GM23338 (cell line): ENCODE results near the gene SORBS1. TPM values are rescaled to one million over a fixed set of nuclear protein-coding genes. Genes with fewer than 3 reads are reported as not detected.

ENCODE experiments used
- ATAC-seq: fragments of 200-7000 bp; cut with Tn5 transposase; 3 replicates; pipeline ENCODE4 v1.9.1; 2020
- DNase-seq: peaks from one replicate; pipeline ENCODE4 v3.0.0-alpha.2; 2015; ENCODE audit warnings: low spot score
- H2AFZ ChIP-seq: fragments of 200-600 bp; sonication (generic); 2 replicates; pipeline ENCODE4 v1.8.0; 2016; ENCODE audit warnings: antibody characterized with exemption, mild to moderate bottlenecking, moderate library complexity
- H3F3A ChIP-seq: fragments of 200-600 bp; sonication (generic); replicated peaks from 2 replicates; pipeline ENCODE4 v1.8.0; 2017; ENCODE audit warnings: antibody characterized with exemption, mixed run types, low read depth
- H3K27ac ChIP-seq: fragments of 200-600 bp; sonication (generic); 2 replicates; pipeline ENCODE4 v1.6.1; 2016; ENCODE audit warnings: low read depth
- H3K27me3 ChIP-seq: fragments of 200-600 bp; sonication (generic); 2 replicates; pipeline ENCODE4 v1.8.0; 2016; ENCODE audit warnings: mild to moderate bottlenecking, mixed run types, moderate library complexity; ENCODE audit not compliant: insufficient read depth
- H3K36me3 ChIP-seq: fragments of 200-600 bp; sonication (generic); 2 replicates; pipeline ENCODE4 v1.8.0; 2016; ENCODE audit warnings: mild to moderate bottlenecking; ENCODE audit not compliant: insufficient read depth
- H3K4me1 ChIP-seq: fragments of 200-600 bp; sonication (generic); 2 replicates; pipeline ENCODE4 v1.8.0; 2016; ENCODE audit warnings: mild to moderate bottlenecking, moderate library complexity; ENCODE audit not compliant: insufficient read depth
- H3K4me2 ChIP-seq: fragments of 200-600 bp; sonication (generic); 2 replicates; pipeline ENCODE4 v1.7.1; 2017; ENCODE audit warnings: mixed run types
- H3K4me3 ChIP-seq: fragments of 200-600 bp; sonication (generic); 2 replicates; pipeline ENCODE4 v1.6.1; 2016; ENCODE audit warnings: mixed run types
- H3K79me2 ChIP-seq: fragments of 200-600 bp; sonication (generic); replicated peaks from 2 replicates; pipeline ENCODE4 v1.8.0; 2017; ENCODE audit warnings: mild to moderate bottlenecking; ENCODE audit not compliant: insufficient read depth
- H3K9me2 ChIP-seq: fragments of 200-600 bp; sonication (generic); 2 replicates; pipeline ENCODE4 v1.8.0; 2017; ENCODE audit not compliant: insufficient read depth
- H4K20me1 ChIP-seq: fragments of 200-600 bp; sonication (generic); replicated peaks from 2 replicates; pipeline ENCODE4 v1.8.0; 2017; ENCODE audit warnings: mild to moderate bottlenecking; ENCODE audit not compliant: insufficient read depth
- H3K27ac Mint-ChIP-seq: 2 replicates; pipeline ENCODE4 v1.8.0; 2020; ENCODE audit warnings: inconsistent platforms, mild to moderate bottlenecking, moderate library complexity, mixed read lengths
- H3K27me3 Mint-ChIP-seq: 3 replicates; pipeline ENCODE4 v1.8.0; 2022; ENCODE audit warnings: low read depth, mild to moderate bottlenecking, moderate library complexity, mixed read lengths, inconsistent platforms; ENCODE audit not compliant: insufficient read depth, poor library complexity
- H3K36me3 Mint-ChIP-seq: 3 replicates; pipeline ENCODE4 v1.8.0; 2021; ENCODE audit warnings: low read depth, mild to moderate bottlenecking, inconsistent platforms, moderate library complexity, mixed read lengths
- H3K4me1 Mint-ChIP-seq: 3 replicates; pipeline ENCODE4 v1.8.0; 2020; ENCODE audit warnings: mild to moderate bottlenecking, inconsistent platforms, mixed read lengths
- H3K4me3 Mint-ChIP-seq: 3 replicates; pipeline ENCODE4 v1.8.0; 2021; ENCODE audit warnings: moderate library complexity, mild to moderate bottlenecking, inconsistent platforms, mixed read lengths
- H3K9me3 Mint-ChIP-seq: 3 replicates; pipeline ENCODE4 v1.8.0; 2020; ENCODE audit warnings: moderate library complexity, mild to moderate bottlenecking, inconsistent platforms, mixed read lengths
- CREB1 ChIP-seq: fragments of 250-450 bp; sonication (Bioruptor Pico); IDR thresholded peaks from 2 replicates; pipeline ENCODE4 v1.5.0; 2020; ENCODE audit warnings: low read depth, mild to moderate bottlenecking, moderate library complexity
- CTCF ChIP-seq, 2 experiments: fragments of 200-600 bp in 1 of 2; sonication (generic) in 1 of 2; conservative IDR thresholded peaks; 2 replicates each; pipeline versions ENCODE4 v1.5.1 to v1.6.1; 2016 to 2017; ENCODE audit warnings: antibody characterized with exemption in 2 of 2, low read depth in 2 of 2, mild to moderate bottlenecking in 2 of 2, moderate library complexity in 1 of 2
- EZH2 ChIP-seq: fragments of 200-600 bp; sonication (generic); IDR thresholded peaks from one replicate; pipeline ENCODE4 v1.8.0; 2017; ENCODE audit warnings: antibody characterized with exemption, mild to moderate bottlenecking, low read depth; ENCODE audit not compliant: unreplicated experiment
- EZH2phosphoT487 ChIP-seq: fragments of 200-600 bp; sonication (generic); IDR thresholded peaks from one replicate; pipeline ENCODE4 v1.8.1; 2018; ENCODE audit warnings: antibody characterized with exemption; ENCODE audit not compliant: unreplicated experiment
- NANOG ChIP-seq: IDR thresholded peaks from 2 replicates; pipeline ENCODE4 v1.6.1; 2016; ENCODE audit warnings: antibody characterized with exemption, borderline replicate concordance
- REST ChIP-seq: IDR thresholded peaks from one replicate; pipeline ENCODE4 v1.6.1; 2018; ENCODE audit warnings: antibody characterized with exemption; ENCODE audit not compliant: unreplicated experiment
- STAT1 ChIP-seq: IDR thresholded peaks from one replicate; pipeline ENCODE4 v1.6.1; 2016; ENCODE audit warnings: antibody characterized with exemption; ENCODE audit not compliant: unreplicated experiment
- ZNF114 ChIP-seq: fragments of 250-450 bp; sonication (Bioruptor Pico); IDR thresholded peaks from 2 replicates; pipeline ENCODE4 v1.5.0; 2020; ENCODE audit warnings: mild to moderate bottlenecking, moderate library complexity
- ZNF331 ChIP-seq: fragments of 250-450 bp; sonication (Bioruptor Pico); IDR thresholded peaks from 2 replicates; pipeline ENCODE4 v1.5.0; 2020; ENCODE audit warnings: low read depth, mild to moderate bottlenecking, moderate library complexity
- polyA plus RNA-seq: library from polyadenylated mRNA; unstranded; fragments of >200 nt; fragmentation: Nextera tagmentation; extraction: Ambion mirVana; gene quantifications from 2 replicates; pipeline ENCODE4 v1.2.1, GENCODE V29; 2016
- total RNA-seq: library from RNA; depleted of rRNA; stranded (reverse); fragments of >200 nt; shearing (Covaris generic); gene quantifications from 2 replicates; pipeline ENCODE4 v1.2.3, GENCODE V29; 2014

The SORBS1 gene
- total and polyA plus RNA-seq, 2 experiments from 2014 or later, result 47.7 to 51.5 TPM

- Histone ChIP-seq H3K27ac (no peak overlapping the region), H3F3A (peaks cover 7% of the 10 kb centered on the region), H3K36me3 (no peaks in the 10 kb centered on the region), H2AFZ (no peak overlapping the region), H4K20me1 (no peaks in the 10 kb centered on the region), H3K27me3 (0 out of 2 replicates have a peak, but pooled peaks cover 7% of the 10 kb centered on the region), H3K9me2 (peaks cover 12% of the 10 kb centered on the region; the same call in 1 of the 2 replicates), H3K4me2 (no peak overlapping the region), H3K79me2 (no peaks in the 10 kb centered on the region), H3K4me3 (no peak overlapping the region), H3K4me1 (peaks cover 38% of the 10 kb centered on the region)
- no peak overlapping the region for H3K4me3 Mint-ChIP-seq
- H3K9me3 Mint-ChIP-seq, result no peaks in the 10 kb centered on the region
- peaks cover 30% of the 10 kb centered on the region for H3K4me1 Mint-ChIP-seq
- H3K36me3 Mint-ChIP-seq, result no peaks in the 10 kb centered on the region
- DNase-seq (no peak), ATAC-seq (no peak)
- no peak overlapping the region for H3K27ac Mint-ChIP-seq
- peaks cover 2% of the 10 kb centered on the region for H3K27me3 Mint-ChIP-seq
- TF ChIP-seq REST (no peak), ZNF331 (CRISPR knock-in tag) (no peak), NANOG (no peak), EZH2 (no peak), CTCF (conservative IDR thresholded peaks at IDR 0.05; ENCODE audit: low read depth in 2 of 2) (no peak)
Measured at GRCh38 chr10:95308389-95309302, 252.5 kb downstream of the SORBS1 start.

GRCh38 chr10:95306851-95307250, 254.3 kb downstream of the SORBS1 start:
- H3K27me3 Mint-ChIP-seq, result peaks cover 2% of the 10 kb centered on the region
- no peak overlapping the region for H3K27ac Mint-ChIP-seq
- Histone ChIP-seq H3F3A (peaks cover 9% of the 10 kb centered on the region), H3K4me3 (no peak overlapping the region), H3K27ac (no peak overlapping the region), H3K27me3 (0 out of 2 replicates have a peak, but pooled peaks cover 7% of the 10 kb centered on the region), H3K4me2 (no peak overlapping the region), H3K4me1 (peaks cover 20% of the 10 kb centered on the region), H4K20me1 (no peaks in the 10 kb centered on the region), H3K36me3 (no peaks in the 10 kb centered on the region), H3K9me2 (peaks cover 12% of the 10 kb centered on the region; the same call in 1 of the 2 replicates), H2AFZ (no peak overlapping the region), H3K79me2 (no peaks in the 10 kb centered on the region)
- H3K4me1 Mint-ChIP-seq, result peaks cover 14% of the 10 kb centered on the region
- H3K36me3 Mint-ChIP-seq, result no peaks in the 10 kb centered on the region
- no peak for ATAC-seq
- H3K4me3 Mint-ChIP-seq, result no peak overlapping the region
- no peaks in the 10 kb centered on the region for H3K9me3 Mint-ChIP-seq
- no peak for DNase-seq
- no peak for TF ChIP-seq EZH2phosphoT487
- TF ChIP-seq ZNF331 (CRISPR knock-in tag), result no peak
- no peak for TF ChIP-seq EZH2
- no peak for TF ChIP-seq NANOG
- TF ChIP-seq CREB1 (CRISPR knock-in tag), result no peak
- no peak for TF ChIP-seq ZNF114 (CRISPR knock-in tag)
- no peak for TF ChIP-seq REST
- TF ChIP-seq STAT1, result no peak
